ENCODE results near the gene FAM53B.

Gene FAM53B

DNA sequence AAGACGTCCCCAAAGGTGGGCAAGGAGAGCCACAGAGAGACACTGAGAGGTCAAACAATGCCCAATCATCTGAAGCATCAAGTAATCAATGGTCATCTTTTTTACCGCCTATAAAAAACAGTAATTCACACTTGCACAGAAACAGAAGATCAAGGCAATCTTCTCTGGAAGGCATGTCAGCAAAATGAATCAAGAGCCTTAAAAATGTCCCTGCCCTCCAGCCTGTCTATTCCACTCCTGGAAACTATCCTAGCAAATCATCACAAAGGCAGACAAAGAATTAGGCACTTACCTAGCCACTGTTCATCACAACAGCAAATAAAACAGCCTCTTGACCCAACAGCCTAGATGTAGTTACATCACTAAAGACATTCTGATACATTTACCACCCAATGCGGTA is 48.9 kb downstream of the FAM53B start:
- no peak for DNase-seq

DNA sequence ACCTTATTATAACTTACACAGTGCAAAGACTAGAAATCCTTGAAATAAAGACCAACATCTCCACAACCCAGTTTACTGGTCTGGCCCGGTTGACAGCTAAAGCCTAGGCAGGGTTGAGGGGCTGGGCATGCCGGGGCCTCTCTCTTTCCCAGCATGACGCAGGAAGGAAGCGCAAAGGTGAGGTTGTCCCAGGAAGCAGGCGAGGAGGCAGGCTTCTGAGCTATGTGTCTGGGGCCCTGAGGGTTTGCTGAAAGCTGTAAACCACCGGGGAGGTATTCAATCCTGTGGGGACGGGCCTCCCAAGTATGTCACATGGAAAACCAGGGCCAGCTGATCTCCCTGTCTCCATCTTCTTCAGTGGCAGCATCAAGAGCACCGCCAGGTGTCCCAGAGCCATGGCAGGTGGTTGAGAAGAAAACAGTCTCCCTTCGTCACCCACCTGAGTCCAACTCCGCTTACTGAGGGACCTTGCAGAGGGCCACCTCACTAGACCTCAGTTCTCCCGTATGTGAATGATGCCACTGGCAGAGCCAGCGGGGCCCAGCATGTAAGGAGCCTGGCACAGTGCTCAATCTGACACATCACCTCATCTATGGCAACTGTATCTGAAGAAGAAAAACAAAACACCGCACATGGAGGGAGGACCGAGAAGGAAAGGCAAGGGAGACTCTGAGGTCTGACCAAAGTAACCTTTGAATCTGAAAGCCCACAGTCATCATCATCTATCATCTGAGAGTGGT is 49.5 kb downstream of the FAM53B start:
- DNase-seq = no peak

DNA sequence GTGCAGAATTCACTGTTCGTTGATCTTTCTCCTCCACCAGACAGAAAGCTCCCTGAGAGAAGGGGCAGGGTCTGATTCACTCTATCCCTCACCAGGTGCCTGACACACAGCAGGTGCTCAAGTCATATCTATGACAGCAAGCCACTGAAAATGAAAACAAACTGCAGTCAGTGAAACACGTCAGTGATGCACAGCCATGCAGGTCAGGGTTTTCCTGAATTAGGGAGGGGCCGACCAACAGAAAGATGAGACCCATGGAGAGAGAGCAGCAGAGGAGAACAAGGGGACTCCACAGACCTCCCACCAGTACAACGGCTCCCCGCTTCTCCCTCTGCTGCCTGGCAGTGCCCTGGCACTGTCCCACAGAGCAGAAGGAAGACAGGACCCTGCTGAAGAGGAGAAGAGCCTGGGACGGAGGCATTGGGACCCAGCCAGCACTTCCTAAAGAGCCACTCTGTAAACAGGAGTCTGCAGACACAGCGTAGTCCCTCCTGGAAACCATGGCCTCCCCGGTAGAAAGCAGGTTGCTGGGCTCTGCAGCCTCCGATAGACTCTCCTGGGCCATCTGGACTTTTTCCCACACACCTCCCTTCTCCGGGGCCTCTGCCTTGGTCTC is 50.3 kb downstream of the FAM53B start:
- peak; percentile 35 to 37 for DNase-seq

DNA sequence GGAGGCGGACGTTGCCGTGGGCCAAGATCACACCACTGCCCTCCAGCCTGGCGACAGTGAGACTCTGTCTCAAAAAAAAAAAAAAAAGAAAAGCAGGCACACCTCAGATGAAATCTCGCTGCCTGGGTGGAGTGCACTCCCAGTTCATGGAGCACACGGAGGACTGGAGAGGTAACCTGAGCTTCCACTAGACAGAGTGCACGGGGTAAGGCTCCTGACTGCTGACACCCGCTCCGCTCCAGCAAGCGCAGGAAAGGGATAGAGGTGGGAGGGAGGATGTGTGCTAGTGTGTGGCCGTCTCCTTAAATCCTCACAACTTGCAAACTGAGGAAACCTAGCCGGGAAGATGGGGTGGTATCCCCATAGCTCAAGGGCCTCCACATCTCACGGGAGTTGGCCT is 50.8 kb downstream of the FAM53B start:
- no peak for DNase-seq

DNA sequence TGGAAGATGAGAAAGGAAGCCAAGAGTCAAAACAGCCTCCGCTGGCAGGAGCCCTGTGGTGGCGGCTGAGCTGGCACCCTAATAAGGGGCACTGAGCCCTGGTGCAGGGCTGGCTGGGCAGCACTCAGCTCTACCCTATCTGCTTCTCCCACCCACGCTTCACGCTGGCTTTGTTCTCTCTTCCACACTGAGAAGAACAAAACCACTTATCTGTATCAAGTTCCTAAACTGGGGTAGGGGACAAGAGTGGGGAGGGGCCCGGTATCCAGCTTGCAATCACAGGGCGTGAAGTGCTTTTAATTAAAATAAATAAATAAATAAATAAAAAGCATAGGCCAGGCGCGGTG is 52.1 kb downstream of the FAM53B start:
- DNase-seq = no peak

DNA sequence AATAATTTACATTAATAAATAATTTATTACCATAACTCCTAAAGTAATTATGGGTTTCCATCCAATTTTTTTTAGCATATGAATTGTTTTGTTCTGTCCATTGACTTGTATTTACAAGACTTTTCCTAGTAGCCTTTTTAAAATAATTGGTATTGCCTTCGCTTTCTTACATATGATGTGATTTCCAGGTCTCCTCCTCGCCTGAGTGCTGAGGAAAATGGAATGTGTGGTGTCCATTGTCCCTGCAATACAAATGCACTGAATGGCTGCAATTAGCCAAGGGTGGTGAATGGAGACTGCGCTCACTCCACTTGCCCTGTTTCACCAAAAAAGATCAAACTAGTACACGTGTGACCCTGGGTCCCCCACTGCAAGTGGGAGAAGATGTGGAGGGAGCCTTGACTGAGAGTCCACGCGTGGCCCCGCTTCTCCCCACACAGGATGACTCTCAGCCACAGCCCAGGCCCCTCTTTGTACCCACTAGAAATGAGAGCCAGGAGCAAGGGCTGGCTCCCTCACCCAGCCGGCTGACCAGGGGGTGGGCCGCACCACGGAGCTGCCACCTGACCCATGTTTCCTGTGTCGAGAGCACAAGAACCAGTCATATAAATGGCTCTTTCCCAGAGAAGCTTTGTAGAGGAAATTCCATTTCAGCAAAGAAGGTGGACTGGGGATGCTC is 52.6 kb downstream of the FAM53B start:
- no peak for DNase-seq

DNA sequence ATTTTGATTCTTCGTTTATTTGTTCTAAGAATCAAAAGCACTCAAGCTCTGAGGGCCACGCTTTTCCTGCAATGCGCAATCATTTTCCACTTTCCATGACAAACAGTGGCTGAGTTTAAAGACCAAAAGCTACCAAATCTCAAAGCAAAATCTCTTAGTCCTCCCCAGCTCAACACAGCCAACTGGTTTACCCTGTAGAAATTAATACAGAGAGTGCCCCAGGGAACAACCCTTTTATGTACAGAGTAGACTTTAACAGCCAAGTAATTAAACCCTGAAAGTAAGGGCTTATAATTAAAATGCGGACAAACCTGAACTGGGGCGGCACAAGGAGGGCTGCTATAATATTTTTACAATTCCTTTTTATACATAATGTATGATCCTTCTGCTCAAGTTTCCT is 53.2 kb downstream of the FAM53B start:
- DNase-seq = no peak

DNA sequence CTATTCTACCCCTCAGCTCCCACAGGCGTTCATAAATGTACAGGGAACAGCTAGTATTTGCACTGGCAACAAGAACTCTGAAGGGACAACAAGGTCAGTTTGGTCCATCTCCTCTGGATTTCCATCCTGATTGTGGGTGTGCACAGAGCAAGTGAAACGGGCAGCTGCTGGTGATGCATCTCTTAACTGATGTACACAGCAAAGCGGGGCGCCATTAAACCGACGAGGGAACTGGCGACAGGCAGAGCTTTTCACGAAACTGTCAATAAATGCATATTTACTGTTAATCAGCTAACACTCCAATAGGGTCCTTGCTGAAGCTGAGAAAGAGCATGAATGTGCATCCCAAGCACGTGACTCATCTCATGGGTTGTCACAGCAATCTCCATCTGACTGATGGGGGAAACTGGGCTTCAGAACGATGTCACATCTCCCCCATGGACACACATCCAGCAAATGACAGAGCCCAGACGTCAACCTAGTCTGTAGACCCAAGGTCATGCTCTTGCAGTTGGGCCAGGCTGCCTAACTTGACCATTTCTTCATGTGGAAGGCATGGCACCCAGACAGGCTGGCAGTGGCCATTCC is 54.2 kb downstream of the FAM53B start:
- no peak for DNase-seq

DNA sequence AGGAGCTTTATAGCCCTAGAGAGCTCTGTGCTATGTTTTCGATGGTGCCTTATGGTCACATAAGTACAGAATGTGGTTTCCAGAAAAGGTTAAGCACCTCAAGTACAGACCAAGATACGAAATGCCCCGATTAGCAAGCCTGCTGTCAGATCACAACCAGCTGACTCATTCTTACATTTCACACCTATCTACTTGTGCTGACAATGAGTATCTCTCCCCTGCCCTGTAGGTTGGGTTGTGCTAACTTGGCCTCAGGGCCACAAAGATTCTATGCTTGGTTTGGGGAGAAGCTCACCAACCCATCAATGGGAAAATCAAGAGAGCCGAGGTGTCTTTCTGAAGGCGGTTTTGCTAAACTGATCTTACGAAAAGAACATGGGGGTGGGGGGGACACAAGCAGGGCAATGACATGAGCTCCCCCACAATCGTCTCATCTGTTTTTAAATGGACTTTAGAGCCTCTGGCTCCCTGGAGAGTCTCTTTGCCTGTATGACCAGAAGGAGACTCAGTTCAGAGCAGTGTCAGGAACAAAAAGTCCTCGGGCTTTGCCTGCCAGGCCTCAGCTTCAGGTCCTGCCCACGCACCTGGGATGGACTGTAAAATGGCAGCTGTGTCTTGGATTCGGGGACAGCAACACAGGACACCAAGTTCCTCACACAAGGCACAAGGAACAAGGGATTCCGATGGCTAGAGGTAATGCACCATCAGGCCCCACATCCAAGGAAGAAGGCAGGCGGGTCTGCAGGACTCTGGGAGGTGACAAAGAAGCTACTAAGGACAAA is 55.1 kb downstream of the FAM53B start:
- peak; percentile 58 to 73 for DNase-seq

DNA sequence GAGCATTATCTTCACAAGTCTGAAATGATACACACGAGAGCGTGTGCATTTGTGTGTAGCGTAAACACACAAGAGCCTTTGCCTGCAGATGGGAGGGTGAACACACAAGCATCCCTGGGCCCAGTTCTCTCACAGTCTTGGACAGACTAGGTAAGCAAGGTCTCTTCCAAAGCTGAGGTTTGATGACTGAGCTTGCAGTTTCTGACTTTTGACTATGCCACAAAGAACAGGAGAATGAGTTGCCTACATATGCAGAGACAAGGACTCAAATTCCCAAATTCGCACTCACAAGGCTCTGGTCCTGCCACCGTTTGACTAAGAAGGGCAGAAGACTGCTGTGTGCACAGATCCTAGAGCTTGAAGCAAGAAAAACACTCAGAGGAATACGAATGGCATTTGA is 55.8 kb downstream of the FAM53B start:
- no peak for DNase-seq

DNA sequence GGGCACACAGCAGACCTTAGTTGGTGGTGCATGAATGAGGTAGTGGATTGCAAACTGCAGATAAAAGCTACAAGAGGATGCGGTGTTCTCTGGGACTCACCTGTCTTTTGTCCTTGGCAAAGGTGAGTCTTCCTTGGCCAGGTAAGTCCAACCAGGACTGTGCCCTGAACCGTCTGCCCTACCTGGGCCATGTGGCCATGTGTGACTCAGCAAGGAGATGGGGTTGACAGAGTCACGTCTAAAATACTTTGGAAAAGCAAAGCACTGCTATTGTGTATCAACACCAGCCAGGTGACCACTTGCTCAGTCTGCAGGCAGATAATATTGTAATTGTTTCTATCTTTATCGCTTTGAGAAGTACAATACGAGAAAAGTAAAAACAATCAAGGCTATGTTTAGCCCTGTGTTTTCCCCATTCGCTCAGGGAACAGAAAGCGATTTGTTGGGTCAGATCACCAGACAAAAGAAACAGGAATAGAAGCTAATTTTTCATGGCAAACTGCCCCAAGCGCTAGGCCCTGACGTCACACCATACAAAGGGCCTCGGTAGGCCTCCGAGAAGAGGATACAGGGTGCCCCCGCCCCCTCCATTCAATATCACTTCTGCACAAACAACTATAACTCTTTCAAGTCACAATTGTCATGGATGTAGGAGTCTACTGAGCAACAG is 57.3 kb downstream of the FAM53B start:
- peak in 1 of 2 donors; percentile 35 for DNase-seq

DNA sequence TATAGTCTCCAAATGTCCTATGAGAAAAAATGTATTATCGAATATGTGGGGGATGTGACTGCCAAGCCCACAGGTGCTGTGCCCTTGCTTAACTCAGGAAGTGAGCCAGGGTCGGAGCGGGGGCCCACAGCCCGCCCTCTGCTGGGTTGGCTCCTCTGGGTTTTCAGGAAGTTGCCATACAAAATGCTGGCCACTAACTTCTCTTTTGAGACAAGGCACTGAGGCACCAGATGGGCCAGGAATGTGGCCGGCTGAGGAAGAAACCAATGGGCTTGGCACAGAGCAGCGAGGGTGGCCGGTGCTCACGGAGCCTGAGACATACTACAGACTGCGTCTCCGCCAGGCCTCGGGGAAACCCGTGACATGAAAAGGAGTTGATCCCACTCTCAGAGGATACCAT is 58.9 kb downstream of the FAM53B start:
- DNase-seq = peak in 1 of 2 donors; percentile 44

DNA sequence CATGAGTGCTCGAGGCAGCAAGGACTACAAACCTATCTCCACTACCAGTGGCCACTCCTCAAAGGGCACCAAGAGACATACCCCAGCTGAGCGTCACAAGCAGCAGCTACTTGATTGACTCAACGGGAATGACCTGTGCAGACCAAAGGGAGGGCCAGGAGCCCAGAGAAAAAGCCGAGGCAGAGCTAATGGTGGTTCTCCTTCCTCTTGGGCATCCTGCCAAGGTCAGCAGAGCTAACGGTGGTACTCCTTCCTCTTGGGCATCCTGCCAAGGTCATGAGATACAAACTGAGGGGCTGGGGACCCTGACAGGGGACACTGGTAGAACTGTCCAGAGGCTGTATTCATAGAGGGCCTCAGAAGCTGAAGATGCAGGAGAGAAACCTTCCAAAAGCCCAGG is 60.4 kb downstream of the FAM53B start:
- DNase-seq = no peak

DNA sequence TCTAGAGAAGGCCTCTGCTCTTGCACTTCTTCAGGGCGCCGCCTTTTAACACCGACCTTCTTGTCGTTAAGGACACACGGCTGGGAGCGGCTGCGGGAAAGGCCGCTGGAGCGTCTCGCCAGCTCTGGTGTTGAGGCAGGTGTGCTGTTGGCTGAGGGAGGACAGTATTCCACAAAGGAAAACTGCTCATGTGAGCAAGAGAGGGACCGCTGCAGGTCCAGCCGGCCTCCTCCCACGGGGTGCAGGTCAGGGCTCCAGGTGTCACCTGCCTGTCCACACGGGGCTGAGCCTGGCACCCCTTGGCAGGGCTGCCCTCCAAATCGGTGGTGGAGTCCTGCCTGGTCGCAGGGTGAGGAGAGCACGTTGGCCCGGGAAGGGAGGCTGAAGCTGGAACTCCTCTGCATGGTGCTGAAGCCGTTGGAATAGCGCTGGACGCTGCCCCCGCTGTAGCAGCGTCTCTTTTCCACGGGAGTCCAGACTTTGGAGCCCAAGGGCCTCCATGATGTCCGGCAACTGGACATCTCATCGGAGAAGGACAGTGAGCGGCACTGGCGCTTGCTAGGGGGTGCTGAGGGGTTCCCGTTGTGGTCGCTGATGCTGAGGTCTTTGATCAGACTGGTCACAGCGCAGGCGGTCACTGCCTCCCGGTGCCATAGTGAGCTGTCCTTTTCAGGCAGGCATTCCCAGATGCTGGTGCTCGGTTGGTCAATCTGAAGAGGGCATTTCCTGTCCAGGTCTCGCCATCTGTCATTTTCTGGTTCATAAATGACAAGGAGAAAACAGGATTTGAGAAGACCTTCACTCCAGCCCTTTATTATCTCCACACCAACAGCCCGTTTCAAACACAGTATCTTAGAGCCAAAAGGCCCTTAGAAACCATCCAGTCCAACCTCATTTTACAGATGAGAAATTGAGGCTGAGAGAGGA is 62.3 kb downstream of the FAM53B start:
- no peak for DNase-seq

DNA sequence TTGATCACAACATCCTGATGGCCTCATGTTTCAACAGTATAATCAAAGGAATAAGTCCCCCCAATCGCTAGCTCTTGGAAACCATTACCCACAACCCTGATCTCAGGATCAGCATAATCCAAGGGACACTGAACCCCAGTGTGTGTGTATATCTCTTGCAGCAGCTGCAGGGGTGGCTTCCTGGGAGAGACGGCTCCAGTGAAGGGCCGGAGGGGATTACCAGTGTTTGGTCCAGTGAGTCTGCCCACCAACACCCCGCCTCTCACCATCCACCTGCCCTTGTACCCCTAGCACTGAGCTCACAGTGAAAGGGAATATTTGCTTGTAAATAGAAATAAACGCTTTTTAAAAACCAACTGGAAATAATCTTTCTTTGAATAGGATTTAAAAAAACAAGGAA is 63.1 kb downstream of the FAM53B start:
- DNase-seq = no peak

DNA sequence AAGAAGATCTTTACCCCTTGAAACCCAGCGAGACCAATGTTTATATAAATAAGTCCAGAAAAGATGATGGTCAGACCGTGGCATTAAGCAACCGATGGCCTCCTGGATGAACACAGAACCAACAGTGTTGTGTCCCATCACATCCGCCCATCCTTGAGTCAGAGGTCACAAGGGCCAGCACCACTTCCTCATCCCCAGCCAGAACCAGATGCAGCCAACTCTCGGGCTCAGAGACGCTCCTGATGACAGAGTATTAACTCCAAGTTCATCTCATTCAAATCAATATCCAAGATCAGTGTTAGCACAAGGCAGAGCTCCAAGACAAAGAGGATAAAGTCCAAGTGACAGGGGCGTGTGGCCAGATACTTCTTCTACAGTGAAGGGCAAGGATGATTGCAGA is 63.5 kb downstream of the FAM53B start:
- DNase-seq = peak in 1 of 2 donors; percentile 74

DNA sequence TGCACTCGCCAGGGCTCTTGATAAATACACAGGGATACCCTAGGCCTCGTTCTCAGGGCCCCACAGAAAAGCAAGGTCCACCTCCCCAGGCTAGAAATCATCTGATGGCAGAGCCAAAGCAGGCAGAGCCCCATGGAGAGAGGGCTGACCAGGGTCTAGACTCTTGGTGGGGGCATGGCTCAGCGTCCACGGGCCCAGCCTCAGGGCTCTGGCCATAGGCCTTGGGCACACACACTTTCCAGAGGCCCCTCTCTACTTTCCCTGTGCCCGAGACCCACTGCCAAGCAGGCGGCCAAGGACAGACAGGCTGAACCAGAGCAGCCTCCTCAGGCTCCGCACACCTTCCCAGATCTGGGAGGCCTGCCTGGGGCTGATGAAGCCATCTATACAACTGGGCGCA is 64.8 kb downstream of the FAM53B start:
- no peak for DNase-seq

DNA sequence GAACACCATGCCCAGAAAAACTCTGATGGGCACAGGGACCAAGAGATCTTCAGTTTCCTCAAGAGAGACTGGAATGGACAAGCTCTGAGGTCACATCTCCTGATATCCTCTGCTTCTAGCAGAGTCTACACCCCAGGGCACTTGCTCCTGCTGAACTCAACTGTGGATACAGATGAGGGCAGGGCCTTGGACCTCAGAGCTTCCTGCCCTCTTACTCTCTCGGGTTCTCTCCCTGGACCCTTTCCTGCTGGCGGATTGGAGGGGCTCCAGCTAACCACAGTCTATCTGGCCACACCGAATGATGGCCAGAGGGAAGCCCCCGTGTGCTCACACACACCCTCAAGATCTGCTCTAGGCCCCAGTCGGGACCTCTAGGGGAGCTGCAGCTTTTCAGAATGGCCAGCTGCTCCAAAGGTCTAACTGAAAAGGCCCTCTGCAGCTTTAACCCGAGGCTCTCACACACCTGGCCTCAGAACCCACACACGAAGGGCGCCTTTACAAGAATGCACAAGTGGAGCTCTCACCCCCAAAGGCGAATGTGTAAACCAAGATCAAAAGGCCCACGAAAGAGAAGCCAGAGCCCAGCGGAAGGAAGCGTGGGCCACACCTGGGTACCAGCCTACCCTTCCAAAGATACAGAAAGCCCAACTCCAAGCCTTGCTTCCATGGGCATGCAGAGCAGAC is 65.5 kb downstream of the FAM53B start:
- peak; percentile 51 to 70 for DNase-seq

DNA sequence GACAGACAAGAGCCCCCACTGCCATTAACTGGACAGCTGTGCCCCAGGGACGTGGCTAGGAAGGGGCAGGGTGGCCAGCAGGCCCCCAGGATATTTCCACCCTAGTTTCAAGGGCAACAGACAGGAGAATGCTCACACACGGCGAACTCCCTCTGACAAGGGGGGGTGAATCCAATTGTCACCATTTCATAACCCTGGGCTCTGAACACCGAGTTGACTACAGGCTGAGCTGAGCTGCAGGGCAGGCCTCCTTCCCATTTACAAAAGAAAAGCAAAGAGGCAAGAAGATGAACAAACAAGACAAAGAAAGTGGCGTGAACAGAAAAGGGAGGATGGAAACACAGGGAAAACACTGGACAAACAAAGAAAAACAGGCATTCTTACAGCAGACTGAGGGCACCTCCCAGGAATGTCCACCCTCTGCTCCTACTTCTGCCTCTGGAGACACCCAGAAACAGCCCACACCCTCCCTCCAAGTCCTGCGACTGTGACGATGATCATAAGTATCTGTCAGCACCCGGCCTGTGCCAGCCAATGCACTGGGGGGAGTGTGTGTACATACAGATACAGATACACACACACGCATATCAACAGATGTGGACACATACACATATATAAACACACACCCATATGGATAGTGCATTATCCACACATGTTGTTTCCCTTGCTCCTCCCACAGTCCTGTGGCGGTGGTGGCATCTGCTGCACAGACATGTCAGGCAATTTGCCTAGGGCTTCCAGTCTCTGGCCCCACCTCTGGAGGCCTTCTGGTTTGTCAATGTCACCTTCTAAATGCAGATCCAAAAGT is 66.2 kb downstream of the FAM53B start:
- DNase-seq = no peak

DNA sequence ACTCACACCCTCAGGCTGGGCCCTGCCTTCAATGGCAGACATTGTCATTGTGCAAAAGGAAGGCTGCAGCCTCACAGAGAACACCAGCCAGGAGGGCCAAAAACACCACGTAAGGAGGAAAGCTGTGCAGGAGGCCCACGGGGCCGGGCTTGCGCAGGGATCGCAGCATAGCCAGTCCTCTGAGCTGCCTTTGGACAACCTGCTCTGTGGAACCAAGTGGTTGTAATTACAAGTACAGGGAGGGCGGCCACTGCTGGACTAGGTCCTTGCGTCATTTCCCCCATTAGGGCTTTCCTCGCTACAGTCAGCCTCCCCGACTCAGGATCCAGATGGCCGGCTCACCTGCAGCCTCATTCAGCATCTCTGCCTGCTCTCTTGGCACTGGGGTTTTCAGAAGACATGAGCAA is 66.9 kb downstream of the FAM53B start:
- no peak for DNase-seq

Measured in CD4-positive, alpha-beta T cell treated with Interleukin-1 beta for 1 hour (primary cell).